ENCODE measurements around the gene LRRC1.
A peak's percentile ranks its signal among the peaks of the same experiment; 100 is the strongest.

The LRRC1 gene

GRCh38 chr6:53851561-53851960 is 56.8 kb downstream of the LRRC1 start:
- DNase-seq, result no peak

- DNase-seq, result no peak
These were observed 58.0 kb downstream of the LRRC1 start for GRCh38 chr6:53852805-53853204.

GRCh38 chr6:53854843-53855567 is 60.2 kb downstream of the LRRC1 start:
- no peak for DNase-seq

- no peak for DNase-seq
These were observed 61.1 kb downstream of the LRRC1 start for GRCh38 chr6:53855940-53856339.

- DNase-seq, result no peak
These were observed 62.7 kb downstream of the LRRC1 start for GRCh38 chr6:53857318-53858094.

- no peak for DNase-seq
These were observed 63.4 kb downstream of the LRRC1 start for GRCh38 chr6:53858196-53858595.

- DNase-seq, result no peak
These were observed 64.1 kb downstream of the LRRC1 start for GRCh38 chr6:53858913-53859312.

GRCh38 chr6:53860511-53860910 is 65.7 kb downstream of the LRRC1 start:
- DNase-seq, result no peak

- DNase-seq, result no peak
These were observed 66.7 kb downstream of the LRRC1 start for GRCh38 chr6:53861518-53861917.

GRCh38 chr6:53862662-53863462 is 68.1 kb downstream of the LRRC1 start:
- peak; percentile 65 for DNase-seq

- DNase-seq, result no peak
These were observed 70.0 kb downstream of the LRRC1 start for GRCh38 chr6:53864781-53865180.

GRCh38 chr6:53866226-53866625 is 71.4 kb downstream of the LRRC1 start:
- no peak for DNase-seq

- DNase-seq, result no peak
These were observed 73.8 kb downstream of the LRRC1 start for GRCh38 chr6:53868626-53869025.

- DNase-seq, result no peak
These were observed 75.2 kb downstream of the LRRC1 start for GRCh38 chr6:53869964-53870363.

- DNase-seq, result no peak
These were observed 79.1 kb downstream of the LRRC1 start for GRCh38 chr6:53873922-53874321.

- no peak for DNase-seq
These were observed 80.2 kb downstream of the LRRC1 start for GRCh38 chr6:53874964-53875363.

GRCh38 chr6:53877151-53877550 is 82.3 kb downstream of the LRRC1 start:
- no peak for DNase-seq

GRCh38 chr6:53878808-53879207 is 84.0 kb downstream of the LRRC1 start:
- DNase-seq, result no peak

- no peak for DNase-seq
These were observed 84.8 kb downstream of the LRRC1 start for GRCh38 chr6:53879608-53880007.

- DNase-seq, result no peak
These were observed 92.5 kb downstream of the LRRC1 start for GRCh38 chr6:53887316-53887715.

GRCh38 chr6:53888931-53889330 is 94.1 kb downstream of the LRRC1 start:
- no peak for DNase-seq

GRCh38 chr6:53889365-53889764 is 94.6 kb downstream of the LRRC1 start:
- no peak for DNase-seq

GRCh38 chr6:53892707-53893106 is 97.9 kb downstream of the LRRC1 start:
- no peak for DNase-seq

GRCh38 chr6:53894091-53894490 is 99.3 kb downstream of the LRRC1 start:
- DNase-seq, result peak; percentile 61
